T1000 (cell line): ENCODE data around the gene FAM124A.

Experiments
- DNase-seq: peaks from one replicate; lab custom pipeline; 2025; ENCODE audit warnings: mixed read lengths; lab: John Stamatoyannopoulos, UW

Gene FAM124A

GRCh38 chr13:51308781-51309180, 86.6 kb downstream of the FAM124A start:
- DNase-seq = no peak

GRCh38 chr13:51311231-51311630, 89.0 kb downstream of the FAM124A start:
- DNase-seq = no peak

GRCh38 chr13:51311957-51312520, 89.8 kb downstream of the FAM124A start:
- DNase-seq = no peak

GRCh38 chr13:51313619-51314018, 91.4 kb downstream of the FAM124A start:
- no peak for DNase-seq

- no peak for DNase-seq
Measured at GRCh38 chr13:51317262-51317661, 95.1 kb downstream of the FAM124A start.

- DNase-seq = no peak
Measured at GRCh38 chr13:51318015-51318414, 95.8 kb downstream of the FAM124A start.

GRCh38 chr13:51318876-51319275, 96.7 kb downstream of the FAM124A start:
- no peak for DNase-seq

GRCh38 chr13:51321836-51322235, 99.6 kb downstream of the FAM124A start:
- no peak for DNase-seq

- DNase-seq = no peak
Measured at GRCh38 chr13:51322826-51323225, 100.6 kb downstream of the FAM124A start.

- no peak for DNase-seq
Measured at GRCh38 chr13:51323824-51324511, 101.8 kb downstream of the FAM124A start.

GRCh38 chr13:51324714-51325420, 102.7 kb downstream of the FAM124A start:
- DNase-seq = no peak

- no peak for DNase-seq
Measured at GRCh38 chr13:51325837-51326236, 103.6 kb downstream of the FAM124A start.

- DNase-seq = no peak
Measured at GRCh38 chr13:51326777-51327176, 104.6 kb downstream of the FAM124A start.

GRCh38 chr13:51327961-51328360, 105.8 kb downstream of the FAM124A start:
- DNase-seq = no peak

GRCh38 chr13:51328488-51328887, 106.3 kb downstream of the FAM124A start:
- DNase-seq = no peak

GRCh38 chr13:51329606-51330005, 107.4 kb downstream of the FAM124A start:
- DNase-seq = no peak

- no peak for DNase-seq
Measured at GRCh38 chr13:51330791-51331190, 108.6 kb downstream of the FAM124A start.

GRCh38 chr13:51331354-51331861, 109.2 kb downstream of the FAM124A start:
- DNase-seq = no peak

GRCh38 chr13:51332566-51333361, 110.6 kb downstream of the FAM124A start:
- DNase-seq = no peak

GRCh38 chr13:51333421-51333820, 111.2 kb downstream of the FAM124A start:
- DNase-seq = no peak

- DNase-seq = no peak
Measured at GRCh38 chr13:51333826-51334225, 111.6 kb downstream of the FAM124A start.
